Measurements from ENCODE around the gene GCKR.

The GCKR gene

GRCh38 chr2:27572998-27573429 is 76.4 kb downstream of the GCKR start:
- no peak for DNase-seq (ENCODE audit: low read depth in 2 of 2)

All from stimulated activated CD8-positive, alpha-beta memory T cell treated with anti-CD3 and anti-CD28 coated beads, Interleukin-2, amount 100 ng/mL, for 48 hours (primary cell).